ENCODE measurements around the gene CLK2. TPM values are rescaled to one million over a fixed set of nuclear protein-coding genes. Genes with fewer than 3 reads are reported as not detected.

Gene CLK2
- total and polyA plus RNA-seq, 9 of the 15 experiments (the other 6 are each of a cell fraction or from before 2014, with no cell fraction given) = 13.5 to 81.4 (median 39.6) TPM

GRCh38 chr1:155250633-155251449 is 22.5 kb downstream of the CLK2 start:
- ChIA-PET POLR2A (interaction anchor here (0.6 to 3.4 kb wide), 7 partner anchors 10 to 72 kb away, joined by 3 to 30 read pairs (median 3); partner anchors contain the start of genes FDPS, RUSC1 and SCAMP3), CTCF (ENCODE audit: low intra/inter-chr PET ratio) (interaction anchor here (0.5 to 3.5 kb wide), 8 partner anchors 55 to 846 kb away, joined by 3 to 38 read pairs (median 6); partner anchors contain the start of gene FDPS)
- Histone ChIP-seq H3K79me2 (ENCODE audit: control insufficient read depth, insufficient read depth, low read length) (peaks cover 18% of the 10 kb centered on the region), H3K9ac (ENCODE audit: insufficient read depth in 1 of 2, low read depth in 2 of 2, low read length in 2 of 2) (peak overlapping the region; percentile 40 to 87; a peak in 3 of 4 replicates), H4K20me1 (replicated peaks; ENCODE audit: control insufficient read depth, insufficient read depth, low read length) (no peaks in the 10 kb centered on the region), H3K27me3 (ENCODE audit: control insufficient read depth in 2 of 2, insufficient read depth in 2 of 2, low read length in 2 of 2) (no peaks in the 10 kb centered on the region), H3K9me3 (replicated peaks; ENCODE audit: control insufficient read depth, insufficient read depth, low read depth, low read length) (no peaks in the 10 kb centered on the region), H2AFZ (ENCODE audit: low read depth, low read length) (peak overlapping the region; percentile 69), H3K4me1 (replicated peaks in 1 of 2; ENCODE audit: control insufficient read depth in 2 of 2, insufficient read depth in 2 of 2, low read length in 2 of 2) (peaks cover 25 to 51% of the 10 kb centered on the region in 2 experiments), H3K4me2 (ENCODE audit: insufficient read depth, low read length) (peak overlapping the region; percentile 51), H3K9me1 (ENCODE audit: control insufficient read depth, insufficient read depth, low read length) (no peaks in the 10 kb centered on the region), H3K27ac (ENCODE audit: extremely low read depth, low read depth, low read length) (peak overlapping the region; percentile 60; the same call in 1 of the 3 replicates), H3K36me3 (ENCODE audit: control insufficient read depth, insufficient read depth, low read length) (peaks cover 29% of the 10 kb centered on the region; the same call in 2 of the 3 replicates), H3K4me3 (no peak overlapping the region)
- 22% methylated on average over 17 of the region's 23 CpGs for WGBS (ENCODE audit: insufficient coverage, low coverage, missing lambda C conversion rate)
- intact Hi-C loops (cut with micrococcal nuclease) (loop anchor here (1.0 to 10.0 kb wide), 4 partner anchors 57 to 341 kb away; partner anchors contain the start of gene FDPS), in situ Hi-C loops (cut with MboI) (loop anchor here (10.0 kb wide), 1 partner anchor 344 kb away; no protein-coding TSS in a partner anchor)
- DNase-seq (ENCODE audit: extremely low read depth in 1 of 4, low spot score in 3 of 4) (peak; percentile 92 to 97 (median 94)), FAIRE-seq (peak; percentile 93), ATAC-seq (peak; percentile 94)
- BruUV-seq (replicated peaks) = no TSS peak
- TF ChIP-seq KLF16 (IDR thresholded peaks at IDR 0.05) (peak; percentile 74), CREBBP (IDR thresholded peaks at IDR 0.05; ENCODE audit: low read depth, low read length) (no peak), KLF6 (CRISPR knock-in tag; IDR thresholded peaks at IDR 0.05; ENCODE audit: borderline replicate concordance) (no peak), GMEB1 (CRISPR knock-in tag; IDR thresholded peaks at IDR 0.05) (no peak), LARP7 (IDR thresholded peaks at IDR 0.05) (no peak), CTCFL (IDR thresholded peaks at IDR 0.05; ENCODE audit: borderline replicate concordance, insufficient read depth, low read depth, low read length, poor library complexity, severe bottlenecking) (peak; percentile 64), L3MBTL2 (IDR thresholded peaks at IDR 0.05) (peak; percentile 36; the same call in 1 of the 2 replicates), YY1 (IDR thresholded peaks at IDR 0.05; ENCODE audit: borderline replicate concordance in 1 of 3, control insufficient read depth in 1 of 3, extremely low read depth in 1 of 3, insufficient read depth in 3 of 3, insufficient read length in 1 of 3, insufficient replicate concordance in 2 of 3, low read depth in 1 of 3, low read length in 2 of 3) (peak; percentile 57 to 91 (median 86)), MYC (IDR thresholded peaks at IDR 0.05; ENCODE audit: low read depth, low read length) (peak; percentile 64; the same call in 1 of the 2 replicates), MYC (CRISPR knock-in tag; IDR thresholded peaks at IDR 0.05; ENCODE audit: borderline replicate concordance, low read depth) (no peak), PHF20 (IDR thresholded peaks at IDR 0.05; ENCODE audit: partially characterized antibody) (peak; percentile 23), MEF2D (tag; conservative IDR thresholded peaks at IDR 0.05; ENCODE audit: low read depth) (no peak), CC2D1A (IDR thresholded peaks at IDR 0.05) (peak; percentile 85)
- TF ChIP-seq, protein P1, sequence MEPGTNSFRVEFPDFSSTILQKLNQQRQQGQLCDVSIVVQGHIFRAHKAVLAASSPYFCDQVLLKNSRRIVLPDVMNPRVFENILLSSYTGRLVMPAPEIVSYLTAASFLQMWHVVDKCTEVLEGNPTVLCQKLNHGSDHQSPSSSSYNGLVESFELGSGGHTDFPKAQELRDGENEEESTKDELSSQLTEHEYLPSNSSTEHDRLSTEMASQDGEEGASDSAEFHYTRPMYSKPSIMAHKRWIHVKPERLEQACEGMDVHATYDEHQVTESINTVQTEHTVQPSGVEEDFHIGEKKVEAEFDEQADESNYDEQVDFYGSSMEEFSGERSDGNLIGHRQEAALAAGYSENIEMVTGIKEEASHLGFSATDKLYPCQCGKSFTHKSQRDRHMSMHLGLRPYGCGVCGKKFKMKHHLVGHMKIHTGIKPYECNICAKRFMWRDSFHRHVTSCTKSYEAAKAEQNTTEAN (CRISPR knock-in tag; IDR thresholded peaks at IDR 0.05) = no peak
